Measurements from ENCODE around the gene MPPED2. TPM values are rescaled to one million over a fixed set of nuclear protein-coding genes. Genes with fewer than 3 reads are reported as not detected.
A peak's percentile ranks its signal among the peaks of the same experiment; 100 is the strongest.

MPPED2 gene
- total and polyA plus RNA-seq, 4 donors = 0.11 to 5.6 (median 1.1) TPM

DNA sequence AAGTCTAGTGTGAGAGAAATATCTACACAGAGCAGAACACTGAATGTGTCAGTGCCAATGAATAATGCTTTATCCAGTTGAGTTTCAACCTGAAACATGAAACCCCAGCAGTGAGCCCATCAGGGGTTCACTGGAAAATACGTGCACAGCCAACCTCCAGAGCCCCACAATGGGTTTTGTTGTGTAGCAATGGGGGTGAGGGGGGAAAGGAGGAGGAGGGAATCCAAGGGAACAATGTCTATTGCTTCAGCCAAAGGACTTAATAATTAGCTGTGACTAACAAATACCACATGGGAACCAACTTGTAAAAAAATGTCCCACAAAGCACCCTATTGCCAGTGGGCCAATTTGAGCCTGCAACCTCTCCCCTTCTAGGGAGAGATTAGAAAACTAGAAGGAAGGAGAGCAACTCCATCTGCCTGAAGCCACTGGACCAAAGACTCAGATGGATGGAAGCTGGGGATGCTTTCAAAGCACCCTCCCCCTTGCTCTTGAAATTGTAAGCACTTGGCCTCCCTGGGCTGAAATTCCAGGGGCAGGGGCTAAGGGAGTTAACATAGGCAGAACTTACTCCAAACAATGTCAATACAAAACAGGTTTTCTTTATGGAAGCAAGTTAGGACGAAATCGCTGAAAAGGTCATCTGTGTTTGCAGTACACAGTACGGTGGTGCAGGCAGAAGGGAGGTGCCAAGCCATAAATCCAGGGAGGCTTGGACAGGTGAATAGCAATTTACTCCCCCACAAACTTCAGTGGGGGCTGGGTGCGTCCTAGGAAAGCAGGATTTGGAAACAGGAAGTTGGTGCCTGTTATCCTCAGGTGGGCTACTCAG, 163.5 kb downstream of the MPPED2 start:
- Histone ChIP-seq H3K9ac (ENCODE audit: insufficient read depth in 1 of 2, low read length in 2 of 2) (no peak overlapping the region), H3K4me1 (ENCODE audit: control insufficient read depth in 5 of 5, insufficient read depth in 5 of 5, low read length in 5 of 5) (peaks cover 0 to 22% (median 15%) of the 10 kb centered on the region in 5 donors), H3K9me3 (ENCODE audit: control insufficient read depth in 4 of 4, insufficient read depth in 3 of 4, low read length in 3 of 4) (peaks cover 0 to 1% (median 0%) of the 10 kb centered on the region in 4 donors), H3K27ac (ENCODE audit: low read depth in 1 of 2, low read length in 1 of 2) (no peak overlapping the region), H3K36me3 (ENCODE audit: control insufficient read depth in 4 of 4, insufficient read depth in 4 of 4, low read length in 4 of 4) (peaks cover 0 to 3% (median 0%) of the 10 kb centered on the region in 4 donors), H3K4me3 (no peak overlapping the region), H3K27me3 (ENCODE audit: control insufficient read depth in 3 of 3, insufficient read depth in 3 of 3, low read length in 2 of 3) (no peaks in the 10 kb centered on the region)
- peak; percentile 81 to 97 (median 97) for DNase-seq
- WGBS, 2 donors = 63 to 66% methylated on average over 5 of the region's 5 CpGs
- no peak for ATAC-seq (ENCODE audit: insufficient read depth, low FRiP score)
- TF ChIP-seq, protein P1, sequence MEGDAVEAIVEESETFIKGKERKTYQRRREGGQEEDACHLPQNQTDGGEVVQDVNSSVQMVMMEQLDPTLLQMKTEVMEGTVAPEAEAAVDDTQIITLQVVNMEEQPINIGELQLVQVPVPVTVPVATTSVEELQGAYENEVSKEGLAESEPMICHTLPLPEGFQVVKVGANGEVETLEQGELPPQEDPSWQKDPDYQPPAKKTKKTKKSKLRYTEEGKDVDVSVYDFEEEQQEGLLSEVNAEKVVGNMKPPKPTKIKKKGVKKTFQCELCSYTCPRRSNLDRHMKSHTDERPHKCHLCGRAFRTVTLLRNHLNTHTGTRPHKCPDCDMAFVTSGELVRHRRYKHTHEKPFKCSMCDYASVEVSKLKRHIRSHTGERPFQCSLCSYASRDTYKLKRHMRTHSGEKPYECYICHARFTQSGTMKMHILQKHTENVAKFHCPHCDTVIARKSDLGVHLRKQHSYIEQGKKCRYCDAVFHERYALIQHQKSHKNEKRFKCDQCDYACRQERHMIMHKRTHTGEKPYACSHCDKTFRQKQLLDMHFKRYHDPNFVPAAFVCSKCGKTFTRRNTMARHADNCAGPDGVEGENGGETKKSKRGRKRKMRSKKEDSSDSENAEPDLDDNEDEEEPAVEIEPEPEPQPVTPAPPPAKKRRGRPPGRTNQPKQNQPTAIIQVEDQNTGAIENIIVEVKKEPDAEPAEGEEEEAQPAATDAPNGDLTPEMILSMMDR (IDR thresholded peaks at IDR 0.05; ENCODE audit: control extremely low read depth, extremely low read depth) = no peak

DNA sequence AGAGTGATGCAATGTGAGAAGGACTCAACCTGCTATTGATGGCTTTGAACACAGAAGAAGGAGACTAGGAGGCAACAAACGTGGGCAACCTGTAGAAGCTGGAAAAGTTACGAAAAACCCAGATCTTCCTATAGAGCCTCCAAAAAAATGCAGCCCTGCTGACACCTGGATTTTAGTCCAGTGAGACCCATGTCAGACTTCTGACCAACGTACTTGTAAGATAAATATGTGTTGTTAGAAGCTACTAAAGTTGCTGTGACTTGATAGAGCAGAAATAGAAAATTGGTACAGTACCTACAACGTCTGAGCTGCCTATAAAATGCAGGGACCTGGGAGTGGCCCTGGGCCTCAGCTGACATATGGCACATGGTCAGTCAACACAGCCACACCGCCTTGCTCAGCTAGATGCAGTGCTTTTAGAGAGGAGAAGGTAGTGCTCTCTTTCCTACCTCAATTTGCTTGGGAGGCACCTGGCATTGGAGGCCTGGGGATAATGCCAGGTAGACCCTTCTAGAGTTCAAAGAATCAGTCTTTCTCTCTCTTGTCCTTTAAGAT, 165.8 kb downstream of the MPPED2 start:
- H3K4me3 ChIP-seq = no peak overlapping the region
- H3K9me3 ChIP-seq (ENCODE audit: control insufficient read depth in 4 of 4, insufficient read depth in 3 of 4, low read length in 3 of 4) = peaks cover 0 to 1% (median 0%) of the 10 kb centered on the region in 4 donors
- TF ChIP-seq, protein P1 (IDR thresholded peaks at IDR 0.05; ENCODE audit: control extremely low read depth, extremely low read depth) = no peak
- DNase-seq = no peak
- ATAC-seq (ENCODE audit: insufficient read depth, low FRiP score) = no peak
- 84 to 89% methylated on average over 5 of the region's 5 CpGs for WGBS, 2 donors
- no peak overlapping the region for H3K27ac ChIP-seq (ENCODE audit: low read depth in 1 of 2, low read length in 1 of 2)
- H3K36me3 ChIP-seq (ENCODE audit: control insufficient read depth in 4 of 4, insufficient read depth in 4 of 4, low read length in 4 of 4) = peaks cover 0 to 3% (median 0%) of the 10 kb centered on the region in 4 donors
- H3K27me3 ChIP-seq (ENCODE audit: control insufficient read depth in 3 of 3, insufficient read depth in 3 of 3, low read length in 2 of 3) = no peaks in the 10 kb centered on the region
- H3K4me1 ChIP-seq (ENCODE audit: control insufficient read depth in 5 of 5, insufficient read depth in 5 of 5, low read length in 5 of 5) = peaks cover 0 to 22% (median 12%) of the 10 kb centered on the region in 5 donors
- H3K9ac ChIP-seq (ENCODE audit: insufficient read depth in 1 of 2, low read length in 2 of 2) = no peak overlapping the region

DNA sequence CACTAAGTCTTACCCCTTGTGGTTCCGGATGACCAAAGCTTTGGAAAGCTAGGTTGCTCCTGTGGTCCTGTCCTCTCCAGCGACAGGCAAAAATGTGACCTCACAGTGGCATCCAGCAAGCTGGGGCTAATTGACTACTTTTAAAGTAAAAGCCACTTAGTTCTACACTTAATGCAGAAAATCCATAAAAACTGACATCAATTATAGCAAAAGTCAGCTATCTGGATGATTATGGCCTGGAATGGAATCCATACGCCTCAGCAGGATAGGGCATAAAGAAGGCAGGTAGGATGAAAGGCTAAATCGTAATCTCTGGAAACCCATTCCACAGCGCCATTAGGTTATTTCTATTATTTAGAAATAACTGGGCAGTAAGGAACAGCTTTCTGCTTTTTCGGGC, 171.3 kb downstream of the MPPED2 start:
- peaks cover 0 to 6% (median 0%) of the 10 kb centered on the region in 4 donors for H3K36me3 ChIP-seq (ENCODE audit: control insufficient read depth in 4 of 4, insufficient read depth in 4 of 4, low read length in 4 of 4)
- H3K27me3 ChIP-seq (ENCODE audit: control insufficient read depth in 3 of 3, insufficient read depth in 3 of 3, low read length in 2 of 3) = no peaks in the 10 kb centered on the region
- TF ChIP-seq, protein P1 (IDR thresholded peaks at IDR 0.05; ENCODE audit: control extremely low read depth, extremely low read depth) = no peak
- H3K9me3 ChIP-seq (ENCODE audit: control insufficient read depth in 4 of 4, insufficient read depth in 3 of 4, low read length in 3 of 4) = peaks cover 0 to 2% (median 0%) of the 10 kb centered on the region in 4 donors
- DNase-seq = no peak
- no peaks in the 10 kb centered on the region for H3K4me1 ChIP-seq (ENCODE audit: control insufficient read depth in 5 of 5, insufficient read depth in 5 of 5, low read length in 5 of 5)
- no peak overlapping the region for H3K27ac ChIP-seq (ENCODE audit: low read depth in 1 of 2, low read length in 1 of 2)
- no peak overlapping the region for H3K4me3 ChIP-seq
- H3K9ac ChIP-seq (ENCODE audit: insufficient read depth in 1 of 2, low read length in 2 of 2) = no peak overlapping the region
- ATAC-seq (ENCODE audit: insufficient read depth, low FRiP score) = no peak
- WGBS, 2 donors = 95 to 96% methylated on average over 6 of the region's 6 CpGs

All from lung (tissue), 12 donors.